ENCODE measurements around the gene ANKRD34C.

Gene ANKRD34C

DNA sequence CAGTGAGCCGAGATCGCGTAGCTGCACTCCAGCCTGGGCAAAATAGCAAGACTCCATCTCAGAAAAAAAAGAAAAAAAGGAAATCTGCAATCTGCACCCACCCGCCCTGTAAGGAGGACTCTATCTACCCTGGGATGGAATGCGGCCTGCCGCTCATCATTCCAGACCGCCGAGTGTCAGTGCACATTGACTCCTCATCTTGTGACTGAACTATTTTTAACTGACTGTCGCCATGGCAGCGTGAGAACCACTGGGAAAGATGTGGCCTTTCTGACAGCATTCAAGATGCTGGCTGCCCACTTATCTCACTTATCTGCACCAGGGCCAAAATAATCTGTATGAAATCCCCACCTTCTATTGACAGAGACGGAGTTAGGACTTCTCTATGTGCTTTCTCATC, 38.8 kb upstream of the ANKRD34C start:
- no peak overlapping the region for H3K27ac ChIP-seq (ENCODE audit: low read length)
- no peak for TF ChIP-seq EZH2 (IDR thresholded peaks at IDR 0.05; ENCODE audit: borderline replicate concordance, low read depth, low read length, severe bottlenecking)
- TF ChIP-seq, protein P1, sequence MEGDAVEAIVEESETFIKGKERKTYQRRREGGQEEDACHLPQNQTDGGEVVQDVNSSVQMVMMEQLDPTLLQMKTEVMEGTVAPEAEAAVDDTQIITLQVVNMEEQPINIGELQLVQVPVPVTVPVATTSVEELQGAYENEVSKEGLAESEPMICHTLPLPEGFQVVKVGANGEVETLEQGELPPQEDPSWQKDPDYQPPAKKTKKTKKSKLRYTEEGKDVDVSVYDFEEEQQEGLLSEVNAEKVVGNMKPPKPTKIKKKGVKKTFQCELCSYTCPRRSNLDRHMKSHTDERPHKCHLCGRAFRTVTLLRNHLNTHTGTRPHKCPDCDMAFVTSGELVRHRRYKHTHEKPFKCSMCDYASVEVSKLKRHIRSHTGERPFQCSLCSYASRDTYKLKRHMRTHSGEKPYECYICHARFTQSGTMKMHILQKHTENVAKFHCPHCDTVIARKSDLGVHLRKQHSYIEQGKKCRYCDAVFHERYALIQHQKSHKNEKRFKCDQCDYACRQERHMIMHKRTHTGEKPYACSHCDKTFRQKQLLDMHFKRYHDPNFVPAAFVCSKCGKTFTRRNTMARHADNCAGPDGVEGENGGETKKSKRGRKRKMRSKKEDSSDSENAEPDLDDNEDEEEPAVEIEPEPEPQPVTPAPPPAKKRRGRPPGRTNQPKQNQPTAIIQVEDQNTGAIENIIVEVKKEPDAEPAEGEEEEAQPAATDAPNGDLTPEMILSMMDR (IDR thresholded peaks at IDR 0.05; ENCODE audit: borderline replicate concordance, extremely low read depth, low read length, poor library complexity, severe bottlenecking), result no peak
- H2AFZ ChIP-seq (ENCODE audit: low read depth, low read length), result no peak overlapping the region
- H4K20me1 ChIP-seq (ENCODE audit: insufficient read depth, low read length), result no peaks in the 10 kb centered on the region
- no peaks in the 10 kb centered on the region for H3K79me2 ChIP-seq (ENCODE audit: insufficient read depth, low read length)
- H3K27me3 ChIP-seq (ENCODE audit: insufficient read depth, low read length, poor library complexity), result peaks cover 8% of the 10 kb centered on the region
- H3K9me3 ChIP-seq (ENCODE audit: insufficient read depth, low read length, severe bottlenecking), result no peaks in the 10 kb centered on the region
- no peak for DNase-seq
- no peaks in the 10 kb centered on the region for H3K4me1 ChIP-seq (ENCODE audit: insufficient read depth, low read length)
- no peaks in the 10 kb centered on the region for H3K36me3 ChIP-seq (ENCODE audit: insufficient read depth, low read length)
- H3K9ac ChIP-seq (ENCODE audit: low read depth, low read length), result no peak overlapping the region
- no peak for ATAC-seq (ENCODE audit: insufficient read depth, low read depth)
- H3K4me3 ChIP-seq (ENCODE audit: low read depth in 1 of 2, low read length in 2 of 2), result no peak overlapping the region
- H3K4me2 ChIP-seq (ENCODE audit: insufficient read depth, low read length), result no peak overlapping the region

DNA sequence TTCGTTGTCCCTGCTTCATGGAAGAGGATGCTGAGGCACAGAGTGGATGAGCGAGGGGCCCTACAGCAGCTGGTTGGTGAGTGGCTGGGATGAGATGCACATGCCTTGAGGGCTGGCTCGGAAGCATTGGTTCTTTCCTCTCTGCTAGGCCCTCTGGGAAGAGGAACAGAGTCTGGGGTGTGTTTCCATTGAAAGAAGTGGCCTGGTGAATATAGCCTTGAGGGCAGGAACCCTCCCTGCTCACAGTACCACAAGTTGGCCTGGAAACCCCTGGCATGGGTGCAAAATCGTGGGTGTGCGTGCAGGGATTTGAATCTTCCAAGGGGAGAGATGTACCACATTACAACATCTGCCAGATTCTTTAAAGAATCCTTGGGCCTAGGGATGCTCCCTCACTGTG, 37.6 kb upstream of the ANKRD34C start:
- H3K4me2 ChIP-seq (ENCODE audit: insufficient read depth, low read length), result no peak overlapping the region
- no peaks in the 10 kb centered on the region for H4K20me1 ChIP-seq (ENCODE audit: insufficient read depth, low read length)
- no peak for TF ChIP-seq EZH2 (IDR thresholded peaks at IDR 0.05; ENCODE audit: borderline replicate concordance, low read depth, low read length, severe bottlenecking)
- TF ChIP-seq, protein P1 (IDR thresholded peaks at IDR 0.05; ENCODE audit: borderline replicate concordance, extremely low read depth, low read length, poor library complexity, severe bottlenecking), result no peak
- H3K27me3 ChIP-seq (ENCODE audit: insufficient read depth, low read length, poor library complexity), result peaks cover 4% of the 10 kb centered on the region
- H3K27ac ChIP-seq (ENCODE audit: low read length), result no peak overlapping the region
- no peaks in the 10 kb centered on the region for H3K4me1 ChIP-seq (ENCODE audit: insufficient read depth, low read length)
- H3K36me3 ChIP-seq (ENCODE audit: insufficient read depth, low read length), result no peaks in the 10 kb centered on the region
- DNase-seq, result no peak
- no peak overlapping the region for H3K9ac ChIP-seq (ENCODE audit: low read depth, low read length)
- H3K79me2 ChIP-seq (ENCODE audit: insufficient read depth, low read length), result no peaks in the 10 kb centered on the region
- H2AFZ ChIP-seq (ENCODE audit: low read depth, low read length), result no peak overlapping the region
- no peak for ATAC-seq (ENCODE audit: insufficient read depth, low read depth)
- no peak overlapping the region for H3K4me3 ChIP-seq (ENCODE audit: low read depth in 1 of 2, low read length in 2 of 2)
- H3K9me3 ChIP-seq (ENCODE audit: insufficient read depth, low read length, severe bottlenecking), result no peaks in the 10 kb centered on the region

DNA sequence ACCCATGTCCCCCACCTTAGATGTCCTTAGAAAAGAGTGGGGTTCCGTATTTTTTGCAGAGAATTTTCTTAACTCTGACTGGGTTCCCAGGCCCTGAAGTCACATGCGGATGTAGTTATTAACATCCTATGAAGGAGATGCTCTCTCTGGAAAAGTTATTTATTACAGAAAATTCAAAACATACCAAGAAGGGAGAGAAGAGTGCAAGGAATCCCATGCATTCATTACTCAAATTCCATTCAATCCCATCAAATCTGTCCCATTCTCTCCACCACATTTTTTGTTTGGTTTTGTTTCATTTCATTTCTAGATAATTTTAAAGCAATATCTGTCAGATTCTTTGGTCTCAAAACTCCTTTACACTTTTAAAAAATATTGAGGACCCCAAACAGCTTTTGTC, 34.3 kb upstream of the ANKRD34C start:
- Histone ChIP-seq H2AFZ (ENCODE audit: low read depth, low read length) (no peak overlapping the region), H3K36me3 (ENCODE audit: insufficient read depth, low read length) (no peaks in the 10 kb centered on the region), H3K4me1 (ENCODE audit: insufficient read depth, low read length) (no peaks in the 10 kb centered on the region), H3K79me2 (ENCODE audit: insufficient read depth, low read length) (no peaks in the 10 kb centered on the region), H3K4me2 (ENCODE audit: insufficient read depth, low read length) (no peak overlapping the region), H3K4me3 (ENCODE audit: low read depth in 1 of 2, low read length in 2 of 2) (no peak overlapping the region), H3K9ac (ENCODE audit: low read depth, low read length) (no peak overlapping the region), H4K20me1 (ENCODE audit: insufficient read depth, low read length) (no peaks in the 10 kb centered on the region), H3K9me3 (ENCODE audit: insufficient read depth, low read length, severe bottlenecking) (no peaks in the 10 kb centered on the region), H3K27me3 (ENCODE audit: insufficient read depth, low read length, poor library complexity) (peaks cover 4% of the 10 kb centered on the region), H3K27ac (ENCODE audit: low read length) (no peak overlapping the region)
- ATAC-seq (ENCODE audit: insufficient read depth, low read depth) (no peak), DNase-seq (no peak)
- no peak for TF ChIP-seq EZH2 (IDR thresholded peaks at IDR 0.05; ENCODE audit: borderline replicate concordance, low read depth, low read length, severe bottlenecking)
- TF ChIP-seq, protein P1 (IDR thresholded peaks at IDR 0.05; ENCODE audit: borderline replicate concordance, extremely low read depth, low read length, poor library complexity, severe bottlenecking), result no peak

DNA sequence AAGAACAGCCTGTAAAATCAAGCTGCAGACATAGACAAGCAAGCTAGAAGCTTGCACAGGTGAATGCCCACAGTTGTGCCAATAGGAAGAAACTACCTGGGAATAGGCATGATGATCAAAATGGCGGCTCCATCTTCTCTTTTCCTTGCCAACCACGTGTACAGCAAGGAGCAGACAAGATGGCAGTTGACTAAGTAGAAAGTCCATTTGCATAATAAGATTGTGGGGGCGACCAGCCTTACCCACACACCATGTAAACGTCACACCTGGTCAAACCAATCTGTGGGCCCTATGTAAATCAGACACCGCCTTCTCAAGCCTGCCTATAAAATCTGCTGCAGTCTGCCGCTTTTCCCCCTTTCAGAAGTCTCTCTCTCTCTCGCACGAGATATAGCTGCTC, 25.1 kb upstream of the ANKRD34C start:
- H3K27me3 ChIP-seq (ENCODE audit: insufficient read depth, low read length, poor library complexity), result peaks cover 5% of the 10 kb centered on the region
- H3K9me3 ChIP-seq (ENCODE audit: insufficient read depth, low read length, severe bottlenecking), result no peaks in the 10 kb centered on the region
- TF ChIP-seq, protein P1 (IDR thresholded peaks at IDR 0.05; ENCODE audit: borderline replicate concordance, extremely low read depth, low read length, poor library complexity, severe bottlenecking), result no peak
- no peak for TF ChIP-seq EZH2 (IDR thresholded peaks at IDR 0.05; ENCODE audit: borderline replicate concordance, low read depth, low read length, severe bottlenecking)
- DNase-seq, result no peak
- no peaks in the 10 kb centered on the region for H4K20me1 ChIP-seq (ENCODE audit: insufficient read depth, low read length)
- H3K4me2 ChIP-seq (ENCODE audit: insufficient read depth, low read length), result no peak overlapping the region
- H3K9ac ChIP-seq (ENCODE audit: low read depth, low read length), result no peak overlapping the region
- no peak for ATAC-seq (ENCODE audit: insufficient read depth, low read depth)
- no peak overlapping the region for H3K4me3 ChIP-seq (ENCODE audit: low read depth in 1 of 2, low read length in 2 of 2)
- H2AFZ ChIP-seq (ENCODE audit: low read depth, low read length), result no peak overlapping the region
- no peaks in the 10 kb centered on the region for H3K79me2 ChIP-seq (ENCODE audit: insufficient read depth, low read length)
- H3K4me1 ChIP-seq (ENCODE audit: insufficient read depth, low read length), result no peaks in the 10 kb centered on the region
- no peaks in the 10 kb centered on the region for H3K36me3 ChIP-seq (ENCODE audit: insufficient read depth, low read length)
- no peak overlapping the region for H3K27ac ChIP-seq (ENCODE audit: low read length)
